B cell (primary cell): ENCODE measurements around the gene PELI1.
"Not testable (repeated sequence)": the region's sequence is repeated elsewhere in the genome, so short reads cannot be mapped to it uniquely, and the experiment has no call there.

Experiments
- CTCF ChIP-seq: fragments of 200-600 bp; IDR thresholded peaks from one replicate; pipeline ENCODE4 v1.8.0; 2022; ENCODE audit warnings: antibody characterized with exemption, mild to moderate bottlenecking
- EZH2 ChIP-seq: IDR thresholded peaks from 2 replicates; pipeline ENCODE4 v1.6.1; 2012; ENCODE audit warnings: borderline replicate concordance, low read depth, mild to moderate bottlenecking, moderate library complexity, low read length; ENCODE audit not compliant: insufficient read depth, poor library complexity, severe bottlenecking

DNA sequence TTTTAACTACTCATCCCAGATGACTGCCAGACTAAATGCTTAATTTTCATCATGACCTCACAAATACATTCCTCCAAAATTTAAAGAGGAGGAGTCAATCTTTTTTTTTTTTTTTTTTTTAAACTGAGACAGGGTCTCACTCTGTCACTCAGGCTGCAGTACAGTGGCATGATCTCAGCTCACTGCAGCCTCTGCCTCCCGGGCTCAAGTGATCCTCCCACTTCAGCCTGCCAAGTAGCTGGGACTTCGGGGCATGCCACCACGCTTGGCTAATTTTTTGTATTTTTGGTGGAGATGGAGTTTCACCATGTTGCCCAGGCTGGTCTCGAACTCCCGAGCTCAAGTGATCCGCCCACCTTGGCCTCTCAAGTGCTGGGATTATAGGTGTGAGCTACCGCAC is 41.5 kb downstream of the PELI1 start:
- TF ChIP-seq EZH2, CTCF: not testable (repeated sequence)
